Progenitor cell of endocrine pancreas (in vitro differentiated cells): Measurements from ENCODE around the gene CCDC78. TPM values are rescaled to one million over a fixed set of nuclear protein-coding genes. Genes with fewer than 3 reads are reported as not detected.

Experiments
- DNase-seq: peaks from one replicate; pipeline ENCODE4 v3.0.0; 2021; ENCODE audit warnings: low spot score; ENCODE audit not compliant: unreplicated experiment
- H3K27ac Mint-ChIP-seq: 2 replicates; pipeline ENCODE4 v1.8.0; 2021; ENCODE audit warnings: mild to moderate bottlenecking, moderate library complexity, mixed read lengths
- H3K27me3 Mint-ChIP-seq: 2 replicates; pipeline ENCODE4 v1.8.0; 2021; ENCODE audit warnings: mixed read lengths
- H3K36me3 Mint-ChIP-seq: 2 replicates; pipeline ENCODE4 v1.8.0; 2022; ENCODE audit warnings: mixed read lengths; ENCODE audit not compliant: insufficient read depth
- H3K4me1 Mint-ChIP-seq: 2 replicates; pipeline ENCODE4 v1.8.0; 2021; ENCODE audit warnings: low read depth, mixed read lengths
- H3K4me3 Mint-ChIP-seq: 2 replicates; pipeline ENCODE4 v1.8.0; 2021; ENCODE audit warnings: low read depth, mild to moderate bottlenecking, moderate library complexity, mixed read lengths
- H3K9me3 Mint-ChIP-seq: 2 replicates; pipeline ENCODE4 v1.8.0; 2021; ENCODE audit warnings: low read depth, mixed read lengths
- CTCF ChIP-seq: fragments of 200-600 bp; sonication (generic); IDR thresholded peaks from one replicate; pipeline ENCODE4 v1.5.0; 2021; ENCODE audit warnings: antibody characterized with exemption, mild to moderate bottlenecking; ENCODE audit not compliant: unreplicated experiment
- total RNA-seq: library from RNA; stranded (reverse); gene quantifications from 2 replicates; pipeline ENCODE4 v1.2.1, GENCODE V29; 2021

Gene CCDC78
- total RNA-seq, 1 donor from 2014 or later: 3.2 TPM

GRCh38 chr16:677316-678190 lies 48.7 kb downstream of the CCDC78 start:
- Mint-ChIP-seq H3K36me3 (peaks cover 6% of the 10 kb centered on the region), H3K4me3 (no peak overlapping the region), H3K4me1 (peaks cover 8% of the 10 kb centered on the region), H3K9me3 (no peaks in the 10 kb centered on the region), H3K27ac (no peak overlapping the region), H3K27me3 (peaks cover 4% of the 10 kb centered on the region)
- TF ChIP-seq CTCF: no peak
- no peak for DNase-seq

GRCh38 chr16:676913-677312 lies 49.3 kb downstream of the CCDC78 start:
- Mint-ChIP-seq H3K4me1 (peaks cover 6% of the 10 kb centered on the region), H3K36me3 (peaks cover 3% of the 10 kb centered on the region), H3K27me3 (peaks cover 4% of the 10 kb centered on the region), H3K27ac (no peak overlapping the region), H3K4me3 (no peak overlapping the region), H3K9me3 (no peaks in the 10 kb centered on the region)
- TF ChIP-seq CTCF: no peak
- DNase-seq: no peak

GRCh38 chr16:676565-676902 lies 49.7 kb downstream of the CCDC78 start:
- Mint-ChIP-seq H3K4me1 (peaks cover 5% of the 10 kb centered on the region), H3K27me3 (peaks cover 4% of the 10 kb centered on the region), H3K36me3 (no peaks in the 10 kb centered on the region), H3K4me3 (no peak overlapping the region), H3K27ac (no peak overlapping the region), H3K9me3 (no peaks in the 10 kb centered on the region)
- TF ChIP-seq CTCF: no peak
- no peak for DNase-seq

- Mint-ChIP-seq H3K36me3 (no peaks in the 10 kb centered on the region), H3K27me3 (peaks cover 4% of the 10 kb centered on the region), H3K27ac (no peak overlapping the region), H3K4me1 (peaks cover 2% of the 10 kb centered on the region), H3K4me3 (no peak overlapping the region), H3K9me3 (no peaks in the 10 kb centered on the region)
- TF ChIP-seq CTCF: no peak
- no peak for DNase-seq
These were observed 50.2 kb downstream of the CCDC78 start for GRCh38 chr16:675884-676564.

GRCh38 chr16:674968-675883 lies 51.0 kb downstream of the CCDC78 start, which contains the start of gene RHBDL1:
RHBDL1 (plus strand) TSS chr16:675671; CDS start chr16:675791, 120 bp downstream.
- H3K36me3 Mint-ChIP-seq: no peaks in the 10 kb centered on the region

More at GRCh38 chr16:674968-675883, 51.0 kb downstream of the CCDC78 start, which contains the start of gene RHBDL1:
- Mint-ChIP-seq H3K27me3 (peaks cover 4% of the 10 kb centered on the region), H3K4me3 (peak within 1 kb of the TSS; percentile 24), H3K27ac (no peak within 1 kb of the TSS), H3K9me3 (no peaks in the 10 kb centered on the region), H3K4me1 (no peaks in the 10 kb centered on the region)
- DNase-seq: no peak
- no peak for TF ChIP-seq CTCF
